ENCODE results near the gene RBM11.

RBM11 gene

GRCh38 chr21:14236180-14236579 is 20.2 kb downstream of the RBM11 start:
- Histone ChIP-seq H3K4me3 (ENCODE audit: low read depth, low read length) (no peak overlapping the region), H3K27ac (ENCODE audit: extremely low read depth, low read depth, low read length) (no peak overlapping the region), H3K9me3 (ENCODE audit: control insufficient read depth, insufficient read depth, low read depth, low read length) (no peaks in the 10 kb centered on the region), H3K36me3 (ENCODE audit: control insufficient read depth in 2 of 2, insufficient read depth in 1 of 2, low read length in 2 of 2) (no peaks in the 10 kb centered on the region), H3K4me1 (ENCODE audit: control insufficient read depth, insufficient read depth, low read length) (no peaks in the 10 kb centered on the region)
- POLR2A ChIA-PET, result no interaction called here
- CTCF ChIA-PET, result no interaction called here
- TF ChIP-seq ZFP69B (tag by site-specific recombination; IDR thresholded peaks at IDR 0.05), result no peak
- no peak for TF ChIP-seq ZNF76 (tag by site-specific recombination; IDR thresholded peaks at IDR 0.05; ENCODE audit: borderline replicate concordance, low read depth)
- TF ChIP-seq EGR2 (tag by site-specific recombination; IDR thresholded peaks at IDR 0.05; ENCODE audit: low read depth), result no peak
- no peak for TF ChIP-seq ZNF776 (tag by site-specific recombination; IDR thresholded peaks at IDR 0.05; ENCODE audit: borderline replicate concordance)
- TF ChIP-seq ZBTB20 (tag by site-specific recombination; IDR thresholded peaks at IDR 0.05), result no peak
- TF ChIP-seq ATF2 (tag by site-specific recombination; IDR thresholded peaks at IDR 0.05; ENCODE audit: low read depth), result no peak
- no peak for TF ChIP-seq ZNF2 (tag by site-specific recombination; IDR thresholded peaks at IDR 0.05)
- no peak for TF ChIP-seq ZNF558 (tag by site-specific recombination; IDR thresholded peaks at IDR 0.05)
- no peak for TF ChIP-seq ZNF596 (tag by site-specific recombination; IDR thresholded peaks at IDR 0.05)
- TF ChIP-seq ZNF37A (tag by site-specific recombination; IDR thresholded peaks at IDR 0.05), result no peak
- TF ChIP-seq ZNF239 (tag by site-specific recombination; IDR thresholded peaks at IDR 0.05), result no peak
- TF ChIP-seq PRDM1 (tag by site-specific recombination; IDR thresholded peaks at IDR 0.05), result no peak
- no peak for TF ChIP-seq ZNF274 (IDR thresholded peaks at IDR 0.05; ENCODE audit: low read length)
- no peak for TF ChIP-seq ZNF274 (tag by site-specific recombination; IDR thresholded peaks at IDR 0.05; ENCODE audit: borderline replicate concordance)
- TF ChIP-seq GLIS2 (tag by site-specific recombination; IDR thresholded peaks at IDR 0.05), result no peak
- no peak for TF ChIP-seq ZNF791 (tag by site-specific recombination; IDR thresholded peaks at IDR 0.05)
- no peak for TF ChIP-seq ZNF701 (tag by site-specific recombination; IDR thresholded peaks at IDR 0.05)

GRCh38 chr21:14239281-14239680 is 23.3 kb downstream of the RBM11 start:
- no peak overlapping the region for H3K4me3 ChIP-seq (ENCODE audit: low read depth, low read length)
- TF ChIP-seq ZNF223 (tag by site-specific recombination; IDR thresholded peaks at IDR 0.05), result no peak
- no peak for TF ChIP-seq ZNF132 (tag by site-specific recombination; IDR thresholded peaks at IDR 0.05; ENCODE audit: borderline replicate concordance)
- TF ChIP-seq ZNF707 (tag by site-specific recombination; IDR thresholded peaks at IDR 0.05), result no peak
- no peak for TF ChIP-seq KLF17 (tag by site-specific recombination; IDR thresholded peaks at IDR 0.05)
- TF ChIP-seq INSM2 (tag by site-specific recombination; IDR thresholded peaks at IDR 0.05), result no peak
- no peak for TF ChIP-seq ZNF292 (tag by site-specific recombination; IDR thresholded peaks at IDR 0.05; ENCODE audit: borderline replicate concordance, low read depth)
- no peak for TF ChIP-seq ZNF658 (tag by site-specific recombination; IDR thresholded peaks at IDR 0.05)
- no peak for TF ChIP-seq ZNF776 (tag by site-specific recombination; IDR thresholded peaks at IDR 0.05; ENCODE audit: borderline replicate concordance)
- TF ChIP-seq PRDM1 (tag by site-specific recombination; IDR thresholded peaks at IDR 0.05), result no peak
- no peak for TF ChIP-seq ZNF174 (tag by site-specific recombination; IDR thresholded peaks at IDR 0.05)
- no peak for TF ChIP-seq PATZ1 (tag by site-specific recombination; IDR thresholded peaks at IDR 0.05)
- TF ChIP-seq ATF2 (tag by site-specific recombination; IDR thresholded peaks at IDR 0.05; ENCODE audit: low read depth), result no peak
- no peak for TF ChIP-seq YY1 (tag by site-specific recombination; IDR thresholded peaks at IDR 0.05)
- TF ChIP-seq KLF1 (tag by site-specific recombination; IDR thresholded peaks at IDR 0.05), result no peak
- TF ChIP-seq HOXC10 (CRISPR knock-in tag; IDR thresholded peaks at IDR 0.05), result no peak
- ChIA-PET POLR2A (no interaction called here), CTCF (interaction anchor here (0.8 to 2.0 kb wide), 3 partner anchors 14 to 73 kb away, joined by 5 to 6 read pairs (median 5); no protein-coding TSS in a partner anchor)
- H3K4me1 ChIP-seq (ENCODE audit: control insufficient read depth, insufficient read depth, low read length), result no peaks in the 10 kb centered on the region
- H3K9me3 ChIP-seq (ENCODE audit: control insufficient read depth, insufficient read depth, low read depth, low read length), result no peaks in the 10 kb centered on the region
- no peaks in the 10 kb centered on the region for H3K36me3 ChIP-seq (ENCODE audit: control insufficient read depth in 2 of 2, insufficient read depth in 1 of 2, low read length in 2 of 2)
- H3K27ac ChIP-seq (ENCODE audit: extremely low read depth, low read depth, low read length), result no peak overlapping the region
